Vagina (tissue), 2 donors: Measurements from ENCODE around the gene CST9L. TPM values are rescaled to one million over a fixed set of nuclear protein-coding genes. Genes with fewer than 3 reads are reported as not detected.

Source experiments
- DNase-seq, 2 donors: peaks; one replicate each; pipeline ENCODE4 v3.0.0-alpha.2; 2017; ENCODE audit errors: extremely low spot score in 2 of 2
- H3K27ac ChIP-seq: fragments of 200-600 bp; sonication (generic); one replicate; pipeline ENCODE4 v1.5.1; 2019
- H3K27me3 ChIP-seq: fragments of 200-600 bp; sonication (generic); one replicate; pipeline ENCODE4 v1.5.1; 2019
- H3K36me3 ChIP-seq, 2 donors: fragments of 200-600 bp; sonication (generic); one replicate each; pipeline ENCODE4 v1.5.1; 2017 to 2019
- H3K4me1 ChIP-seq: fragments of 200-600 bp; sonication (generic); one replicate; pipeline ENCODE4 v1.5.1; 2019
- H3K4me3 ChIP-seq, 2 donors: fragments of 200-600 bp; sonication (generic); 1 replicate in 1 of 2; 2 replicates in 1 of 2; pipeline ENCODE4 v1.5.1; 2016 to 2019
- H3K9me3 ChIP-seq: fragments of 200-600 bp; sonication (generic); one replicate; pipeline ENCODE4 v1.5.1; 2019
- POLR2A ChIP-seq, 2 donors: fragments of 450-650 bp; IDR thresholded peaks; one replicate each; pipeline ENCODE4 v1.6.1; 2017; ENCODE audit warnings: antibody characterized with exemption in 2 of 2, mild to moderate bottlenecking in 2 of 2, moderate library complexity in 2 of 2
- POLR2AphosphoS5 ChIP-seq, 2 donors: sonication (generic); formaldehyde crosslinking; IDR thresholded peaks; one replicate each; pipeline ENCODE4 v1.9.0; 2017; ENCODE audit warnings: antibody characterized with exemption in 2 of 2, mild to moderate bottlenecking in 2 of 2, low read depth in 1 of 2; ENCODE audit not compliant: insufficient read depth in 1 of 2
- intact Hi-C: fragments of 100-400 bp; cut with DNase I; formaldehyde crosslinking; loops from one replicate; pipeline ENCODE4 v1.15.1; 2023
- total RNA-seq: library from RNA; depleted of rRNA; stranded (reverse); fragments of >200 nt; gene quantifications from one replicate; pipeline ENCODE4 v1.2.3, GENCODE V29; 2016
- TF ChIP-seq, protein P1 (sequence below), 3 experiments: fragments of 450-650 bp in 2 of 3; fragments of 200-600 bp in 1 of 3; sonication (generic) in 1 of 3; IDR thresholded peaks; one replicate each; pipeline ENCODE4 v1.5.1; 2017 to 2019; ENCODE audit warnings: antibody characterized with exemption in 3 of 3, mild to moderate bottlenecking in 2 of 3, moderate library complexity in 2 of 3

CST9L gene
- total RNA-seq, 1 donor from 2014 or later, result not detected

DNA sequence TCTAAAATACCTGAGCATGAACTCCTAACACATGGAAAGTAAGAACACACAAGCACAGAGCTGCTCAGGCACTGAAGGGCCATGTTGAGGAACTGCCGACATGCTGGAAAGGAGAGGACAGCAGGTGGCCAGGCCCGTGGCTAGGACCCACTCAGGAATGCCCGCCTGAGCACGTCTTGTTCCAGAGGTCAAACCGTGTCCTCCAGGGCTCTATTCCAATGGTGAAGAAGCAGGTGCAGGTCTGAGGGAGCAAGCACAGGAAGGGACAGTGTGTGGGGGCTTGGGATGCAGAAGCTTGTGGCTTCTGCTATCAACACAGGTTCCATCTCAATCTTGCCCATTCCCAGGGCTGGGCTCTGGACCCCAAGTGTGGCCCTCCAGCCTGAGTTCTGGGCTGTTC is 20.7 kb downstream of the CST9L start:
- DNase-seq, result no peak

DNA sequence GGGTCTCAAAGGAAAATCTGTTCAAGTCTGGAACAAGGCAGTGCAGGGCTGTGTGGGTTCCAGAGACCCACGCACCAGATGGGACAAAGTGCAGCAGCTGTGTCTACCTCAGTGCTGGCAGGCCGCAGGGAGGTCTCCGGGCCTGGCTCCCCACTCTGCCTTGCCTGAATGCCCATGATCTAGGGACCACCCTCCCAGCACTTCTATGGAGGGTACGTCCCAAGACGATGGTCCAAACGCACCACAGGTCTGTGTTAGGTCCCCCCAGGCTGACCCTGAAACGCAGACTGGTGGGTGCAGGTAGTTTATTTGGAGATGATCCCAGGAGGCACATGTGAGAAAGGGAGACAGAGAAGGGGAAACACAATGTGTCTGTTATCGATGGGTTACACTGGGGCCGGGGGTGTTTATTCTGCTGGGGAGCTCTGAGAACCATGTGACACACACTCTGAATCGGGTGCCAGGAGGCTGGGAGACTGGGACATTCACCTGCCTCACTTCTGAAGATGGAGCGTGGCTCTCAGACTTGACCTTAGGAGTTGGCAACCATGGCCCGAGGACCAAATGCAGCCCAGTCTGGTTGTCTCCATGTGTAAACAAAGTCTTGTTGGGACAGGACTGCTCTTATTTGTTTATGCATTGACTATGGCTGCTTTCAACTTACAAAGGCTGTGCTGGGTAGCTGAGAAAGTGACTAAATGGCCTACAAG is 21.7 kb downstream of the CST9L start:
- no peaks in the 10 kb centered on the region for H3K27me3 ChIP-seq
- no peaks in the 10 kb centered on the region for H3K36me3 ChIP-seq
- H3K4me1 ChIP-seq, result no peaks in the 10 kb centered on the region
- intact Hi-C loops, result no loop called here
- peak in 1 of 2 donors; percentile 87 for DNase-seq
- no peak for TF ChIP-seq POLR2A (IDR thresholded peaks at IDR 0.05)
- TF ChIP-seq, protein P1, sequence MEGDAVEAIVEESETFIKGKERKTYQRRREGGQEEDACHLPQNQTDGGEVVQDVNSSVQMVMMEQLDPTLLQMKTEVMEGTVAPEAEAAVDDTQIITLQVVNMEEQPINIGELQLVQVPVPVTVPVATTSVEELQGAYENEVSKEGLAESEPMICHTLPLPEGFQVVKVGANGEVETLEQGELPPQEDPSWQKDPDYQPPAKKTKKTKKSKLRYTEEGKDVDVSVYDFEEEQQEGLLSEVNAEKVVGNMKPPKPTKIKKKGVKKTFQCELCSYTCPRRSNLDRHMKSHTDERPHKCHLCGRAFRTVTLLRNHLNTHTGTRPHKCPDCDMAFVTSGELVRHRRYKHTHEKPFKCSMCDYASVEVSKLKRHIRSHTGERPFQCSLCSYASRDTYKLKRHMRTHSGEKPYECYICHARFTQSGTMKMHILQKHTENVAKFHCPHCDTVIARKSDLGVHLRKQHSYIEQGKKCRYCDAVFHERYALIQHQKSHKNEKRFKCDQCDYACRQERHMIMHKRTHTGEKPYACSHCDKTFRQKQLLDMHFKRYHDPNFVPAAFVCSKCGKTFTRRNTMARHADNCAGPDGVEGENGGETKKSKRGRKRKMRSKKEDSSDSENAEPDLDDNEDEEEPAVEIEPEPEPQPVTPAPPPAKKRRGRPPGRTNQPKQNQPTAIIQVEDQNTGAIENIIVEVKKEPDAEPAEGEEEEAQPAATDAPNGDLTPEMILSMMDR (IDR thresholded peaks at IDR 0.05), result no peak
- no peak for TF ChIP-seq POLR2AphosphoS5 (IDR thresholded peaks at IDR 0.05; ENCODE audit: insufficient read depth in 1 of 2, low read depth in 1 of 2)
- no peak overlapping the region for H3K4me3 ChIP-seq
- no peaks in the 10 kb centered on the region for H3K9me3 ChIP-seq
- H3K27ac ChIP-seq, result no peak overlapping the region

More for the DNA sequence above, 20.7 kb downstream of the CST9L start:
- Histone ChIP-seq H3K27me3 (no peaks in the 10 kb centered on the region), H3K36me3 (no peaks in the 10 kb centered on the region), H3K4me3 (no peak overlapping the region), H3K27ac (no peak overlapping the region), H3K4me1 (no peaks in the 10 kb centered on the region), H3K9me3 (no peaks in the 10 kb centered on the region)
- TF ChIP-seq POLR2A (IDR thresholded peaks at IDR 0.05), result no peak
- TF ChIP-seq POLR2AphosphoS5 (IDR thresholded peaks at IDR 0.05; ENCODE audit: insufficient read depth in 1 of 2, low read depth in 1 of 2), result no peak
- TF ChIP-seq, protein P1 (IDR thresholded peaks at IDR 0.05), result no peak
- intact Hi-C loops, result no loop called here

DNA sequence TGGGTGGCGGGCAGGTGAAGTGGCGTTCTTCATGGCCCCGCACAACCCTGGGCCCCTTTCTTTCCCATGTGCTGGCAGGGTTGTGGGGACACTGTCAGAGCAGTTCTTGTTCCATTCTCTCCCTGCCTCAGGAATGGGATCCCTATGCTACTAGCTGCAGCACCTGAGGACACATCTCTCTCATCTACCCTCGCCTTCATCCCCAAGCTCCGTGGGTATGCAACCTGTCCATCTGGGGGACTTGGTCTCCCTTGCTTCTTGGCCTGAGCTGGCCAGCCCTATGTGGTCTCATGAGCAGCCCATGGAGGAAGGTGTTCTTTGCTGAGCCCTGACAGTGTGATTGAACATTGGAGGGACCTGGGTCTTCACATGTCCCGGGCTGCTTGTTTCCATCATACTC is 24.2 kb downstream of the CST9L start:
- Histone ChIP-seq H3K27ac (no peak overlapping the region), H3K4me3 (no peak overlapping the region), H3K9me3 (no peaks in the 10 kb centered on the region), H3K36me3 (no peaks in the 10 kb centered on the region), H3K4me1 (no peaks in the 10 kb centered on the region), H3K27me3 (no peaks in the 10 kb centered on the region)
- intact Hi-C loops, result no loop called here
- peak in 1 of 2 donors; percentile 82 for DNase-seq
- no peak for TF ChIP-seq POLR2AphosphoS5 (IDR thresholded peaks at IDR 0.05; ENCODE audit: insufficient read depth in 1 of 2, low read depth in 1 of 2)
- no peak for TF ChIP-seq POLR2A (IDR thresholded peaks at IDR 0.05)
- TF ChIP-seq, protein P1 (IDR thresholded peaks at IDR 0.05), result no peak

DNA sequence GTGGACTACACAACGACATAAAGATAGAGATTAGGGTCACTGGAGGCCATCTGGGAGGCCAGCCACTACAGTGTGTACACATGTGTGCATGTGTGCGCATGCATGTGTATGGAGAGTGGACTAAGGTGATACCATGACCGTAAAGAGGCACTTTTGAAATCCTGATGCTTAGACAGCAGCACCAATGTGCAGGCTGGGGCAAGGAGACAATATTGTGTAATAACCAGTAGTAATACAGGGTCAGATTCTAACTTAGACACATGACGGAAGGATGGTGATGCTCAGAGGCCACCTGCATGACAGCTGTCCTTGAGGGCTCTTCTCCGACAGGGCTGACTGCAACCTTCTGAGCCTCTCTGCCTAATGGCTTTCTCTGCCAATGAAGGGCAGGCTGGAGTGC is 25.5 kb downstream of the CST9L start:
- no peak for DNase-seq
- no peaks in the 10 kb centered on the region for H3K27me3 ChIP-seq
- no peaks in the 10 kb centered on the region for H3K36me3 ChIP-seq
- intact Hi-C loops, result no loop called here
- no peaks in the 10 kb centered on the region for H3K9me3 ChIP-seq
- no peak for TF ChIP-seq POLR2AphosphoS5 (IDR thresholded peaks at IDR 0.05; ENCODE audit: insufficient read depth in 1 of 2, low read depth in 1 of 2)
- TF ChIP-seq, protein P1 (IDR thresholded peaks at IDR 0.05), result no peak
- H3K27ac ChIP-seq, result no peak overlapping the region
- H3K4me3 ChIP-seq, result no peak overlapping the region
- H3K4me1 ChIP-seq, result no peaks in the 10 kb centered on the region

DNA sequence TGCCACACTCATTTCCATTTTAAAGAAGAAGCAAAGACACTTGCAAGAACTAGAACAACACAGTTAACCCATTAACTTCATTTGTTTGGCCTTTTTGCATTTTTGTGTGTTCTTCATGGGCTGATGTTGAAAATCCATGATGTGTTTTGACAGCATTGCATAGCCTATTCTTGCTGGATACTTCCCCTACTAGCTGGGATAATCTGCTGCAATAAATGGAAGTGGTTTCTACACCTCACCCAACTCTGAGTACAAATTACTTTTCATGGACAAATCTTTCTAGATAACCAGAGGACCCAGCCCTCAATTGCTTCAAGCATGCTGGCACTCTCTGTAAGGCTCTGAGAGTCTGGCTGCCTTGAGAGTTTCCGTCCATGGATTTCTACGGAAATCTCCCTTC is 26.5 kb downstream of the CST9L start:
- H3K4me3 ChIP-seq, result no peak overlapping the region
- no peak for DNase-seq
- no peaks in the 10 kb centered on the region for H3K4me1 ChIP-seq
- intact Hi-C loops, result no loop called here
- TF ChIP-seq, protein P1 (IDR thresholded peaks at IDR 0.05), result no peak
- TF ChIP-seq POLR2A (IDR thresholded peaks at IDR 0.05), result no peak
- no peak for TF ChIP-seq POLR2AphosphoS5 (IDR thresholded peaks at IDR 0.05; ENCODE audit: insufficient read depth in 1 of 2, low read depth in 1 of 2)
- no peak overlapping the region for H3K27ac ChIP-seq
- H3K27me3 ChIP-seq, result no peaks in the 10 kb centered on the region
- H3K36me3 ChIP-seq, result no peaks in the 10 kb centered on the region
- H3K9me3 ChIP-seq, result no peaks in the 10 kb centered on the region
